ENCODE measurements around the gene EDC3.
"Not testable (repeated sequence)": the region's sequence is repeated elsewhere in the genome, so short reads cannot be mapped to it uniquely, and the experiment has no call there.

Gene EDC3

DNA sequence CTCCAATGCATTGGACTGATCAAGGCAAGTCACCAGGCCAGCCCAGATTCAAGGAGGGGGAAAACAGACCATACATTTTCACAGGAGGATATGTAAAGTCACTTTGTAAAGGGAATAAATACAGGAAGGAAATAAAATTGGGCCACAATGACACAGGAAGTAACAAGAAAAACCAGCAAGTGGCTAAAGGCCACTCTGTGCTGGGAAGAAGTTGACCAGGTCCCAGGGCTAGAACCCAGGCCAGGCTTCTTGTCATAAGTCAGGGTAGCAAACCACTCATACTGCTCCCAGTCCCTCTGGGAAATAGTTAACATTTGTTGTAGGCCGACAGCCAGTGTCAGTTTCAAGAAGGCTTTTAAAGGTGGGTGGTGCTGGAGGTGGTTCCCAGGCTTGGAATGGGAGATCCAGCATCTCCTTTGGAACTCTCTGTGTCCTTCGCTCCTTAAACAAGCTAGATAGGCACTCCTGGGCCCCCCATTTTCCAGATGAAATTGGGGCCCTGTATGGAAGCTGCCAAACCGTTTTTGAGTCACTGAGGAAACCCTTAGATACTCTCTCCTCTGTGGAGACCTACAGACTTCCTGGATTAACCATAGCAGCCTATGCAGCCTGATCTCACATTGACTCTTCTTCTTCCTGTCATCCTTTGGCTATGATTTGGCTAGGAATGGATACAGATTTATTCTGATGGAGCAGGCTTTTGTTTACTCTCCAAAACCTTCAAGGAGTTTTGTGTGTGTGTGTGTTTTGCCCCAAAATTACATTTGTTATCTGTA is 14.7 kb upstream of the EDC3 start:
- in situ Hi-C loops (cut with MboI; ENCODE audit: low sequenced_read_pairs) = no loop called here

- in situ Hi-C loops (cut with MboI; ENCODE audit: low sequenced_read_pairs) = no loop called here
Measured at GRCh38 chr15:74709892-74710291, 14.1 kb upstream of the EDC3 start.

DNA sequence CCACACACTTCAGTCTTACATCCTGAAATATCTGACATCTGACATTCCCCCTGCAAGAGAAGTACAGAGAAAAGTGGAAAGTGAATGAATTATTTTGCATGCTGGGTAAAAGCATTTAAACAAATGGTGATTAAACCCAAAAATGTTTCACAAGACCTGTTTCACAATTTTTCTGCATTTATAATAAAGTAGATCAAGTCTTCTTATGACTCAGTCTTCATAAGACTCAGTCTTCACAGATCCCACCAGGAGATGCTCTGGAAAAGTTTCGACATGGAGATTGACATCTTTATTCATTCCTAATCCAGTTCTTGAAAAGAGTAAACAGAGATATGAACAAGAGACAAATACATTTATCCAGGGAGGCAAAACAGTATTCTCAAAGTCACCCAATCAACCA is 13.2 kb upstream of the EDC3 start:
- in situ Hi-C loops (cut with MboI; ENCODE audit: low sequenced_read_pairs) = no loop called here

- in situ Hi-C loops (cut with MboI; ENCODE audit: low sequenced_read_pairs) = no loop called here
Measured at GRCh38 chr15:74696808-74697207, 984 bp upstream of the EDC3 start.

DNA sequence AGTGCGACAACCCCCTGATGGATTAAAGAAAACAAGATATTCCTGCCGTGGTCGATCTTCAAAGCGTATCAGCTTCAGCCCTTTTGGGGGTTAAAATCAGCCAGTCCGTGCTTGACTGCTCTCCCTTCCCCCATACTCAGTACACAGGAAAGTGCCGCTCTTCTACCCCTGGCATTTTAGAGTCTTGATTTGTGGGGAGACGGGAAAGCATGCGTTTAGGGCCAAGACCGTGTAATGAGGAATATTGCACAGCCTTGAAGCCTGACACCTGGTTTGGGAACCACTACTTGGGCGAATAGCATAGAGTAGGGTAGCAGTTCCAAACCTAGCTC is 540 bp upstream of the EDC3 start:
- in situ Hi-C loops (cut with MboI; ENCODE audit: low sequenced_read_pairs) = no loop called here

DNA sequence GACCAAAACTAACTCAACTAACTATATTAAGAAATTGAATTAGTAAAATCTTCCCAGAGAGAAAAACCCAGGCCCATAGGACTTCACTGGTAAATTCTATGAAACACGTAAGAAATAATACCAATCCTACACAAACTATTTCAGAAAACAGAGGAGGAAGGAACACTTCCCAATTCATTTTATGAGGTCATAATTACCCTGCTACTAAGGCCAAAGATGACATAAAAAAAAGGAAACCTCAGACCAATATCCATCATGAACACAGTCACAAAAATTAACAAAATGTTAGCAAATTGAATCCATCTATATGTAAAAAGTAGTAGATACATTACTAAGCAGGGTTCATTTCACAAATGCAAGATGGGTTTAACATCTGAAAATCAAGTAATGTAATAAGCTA is 3.5 kb downstream of the EDC3 start:
- in situ Hi-C loops (cut with MboI; ENCODE audit: low sequenced_read_pairs) = no loop called here

- in situ Hi-C loops (cut with MboI; ENCODE audit: low sequenced_read_pairs) = no loop called here
Measured at GRCh38 chr15:74683758-74684157, 12.1 kb downstream of the EDC3 start.

DNA sequence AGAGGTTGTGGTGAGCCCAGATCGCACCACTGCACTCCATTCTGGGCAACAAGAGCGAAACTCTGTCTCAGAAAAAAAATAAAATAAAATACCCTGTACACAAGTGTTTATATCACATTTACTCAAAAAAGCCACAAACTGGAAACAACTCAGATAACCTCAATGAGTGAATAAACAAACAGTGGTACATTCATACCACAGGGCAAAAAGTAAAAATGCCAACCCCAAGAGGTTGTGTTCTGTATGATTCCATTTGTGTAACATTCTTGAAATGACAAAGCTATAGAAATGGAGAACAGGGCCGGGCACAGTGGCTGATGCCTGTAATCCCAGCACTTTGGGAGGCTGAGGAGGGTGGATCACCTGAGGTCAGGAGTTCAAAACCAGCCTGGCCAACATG is 12.9 kb downstream of the EDC3 start:
- in situ Hi-C loops (cut with MboI; ENCODE audit: low sequenced_read_pairs) = no loop called here

DNA sequence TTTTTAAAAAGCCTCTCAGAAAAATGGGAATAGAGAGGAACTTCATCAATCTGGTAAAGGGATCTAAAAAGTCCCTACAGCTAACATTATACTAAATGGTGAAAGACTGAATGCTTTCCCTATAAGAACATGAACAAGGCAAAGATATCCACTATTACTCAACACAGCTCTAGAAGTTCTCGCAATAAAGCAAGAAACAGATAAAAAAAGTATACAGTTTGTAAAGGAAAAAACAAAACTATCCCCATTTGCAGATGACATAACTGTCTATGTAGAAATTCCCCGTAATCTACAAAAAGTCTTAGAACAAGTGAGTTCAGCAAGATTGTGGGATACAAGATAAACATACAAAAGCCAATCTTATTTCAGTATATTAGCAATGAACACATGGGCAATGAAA is 15.4 kb downstream of the EDC3 start:
- in situ Hi-C loops (cut with MboI; ENCODE audit: low sequenced_read_pairs) = no loop called here

DNA sequence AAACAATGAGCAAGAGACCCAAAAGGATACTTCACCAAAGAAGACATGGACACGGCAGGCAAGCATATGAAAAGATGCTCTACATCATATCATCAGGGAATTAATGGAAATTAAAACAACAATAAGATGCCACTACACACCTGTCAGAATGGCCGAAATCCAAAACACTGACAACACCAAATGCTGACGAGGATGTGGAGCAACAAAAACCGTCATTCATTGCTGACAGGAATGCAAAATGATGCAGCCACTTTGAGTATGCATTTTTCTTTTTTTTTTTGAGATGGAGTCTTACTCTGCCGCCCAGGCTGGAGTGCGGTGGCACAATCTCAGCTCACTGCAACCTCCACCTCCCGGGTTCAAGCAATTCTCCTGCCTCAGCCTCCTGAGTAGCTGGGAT is 19.0 kb downstream of the EDC3 start:
- in situ Hi-C loops (cut with MboI; ENCODE audit: low sequenced_read_pairs) = no loop called here

GRCh38 chr15:74674161-74674560 is 21.7 kb downstream of the EDC3 start:
- in situ Hi-C loops (cut with MboI; ENCODE audit: low sequenced_read_pairs) = no loop called here

DNA sequence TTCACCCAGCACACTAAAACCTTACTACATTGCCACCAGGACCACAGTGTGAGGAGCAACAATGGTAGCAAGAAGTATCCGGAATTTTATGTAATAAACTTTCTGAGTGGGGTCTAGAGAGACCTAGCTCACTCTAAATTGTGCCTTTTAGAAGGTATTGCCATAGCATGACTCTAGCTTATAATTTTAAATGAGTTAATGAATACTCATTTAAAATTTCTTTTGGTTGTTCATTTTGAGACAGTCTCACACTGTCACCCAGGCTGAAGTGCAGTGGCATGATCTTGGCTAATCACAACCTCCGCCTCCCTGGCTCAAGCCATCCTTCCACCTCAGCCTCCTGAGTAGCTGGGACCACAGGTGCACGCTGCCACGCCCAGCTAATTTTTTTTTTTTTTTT is 26.2 kb downstream of the EDC3 start:
- in situ Hi-C loops (cut with MboI; ENCODE audit: low sequenced_read_pairs) = no loop called here

DNA sequence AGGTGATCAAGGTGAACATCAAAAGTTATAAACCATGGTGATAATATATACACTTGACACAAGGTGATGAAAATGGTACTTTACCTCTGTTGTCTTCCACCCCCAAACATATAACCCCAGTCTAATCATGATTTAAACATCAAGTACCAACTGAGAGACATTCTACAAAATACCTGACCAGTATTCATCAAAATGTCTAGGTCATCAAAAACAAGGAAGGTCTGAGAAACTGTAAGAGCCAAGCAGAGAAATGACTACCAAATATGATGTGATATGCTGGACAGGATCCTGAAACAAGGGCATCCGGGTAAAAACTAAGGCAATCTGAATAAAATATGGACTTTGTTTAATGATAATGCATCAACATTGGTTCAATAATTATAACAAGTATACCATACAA is 27.8 kb downstream of the EDC3 start:
- in situ Hi-C loops (cut with MboI; ENCODE audit: low sequenced_read_pairs) = no loop called here

DNA sequence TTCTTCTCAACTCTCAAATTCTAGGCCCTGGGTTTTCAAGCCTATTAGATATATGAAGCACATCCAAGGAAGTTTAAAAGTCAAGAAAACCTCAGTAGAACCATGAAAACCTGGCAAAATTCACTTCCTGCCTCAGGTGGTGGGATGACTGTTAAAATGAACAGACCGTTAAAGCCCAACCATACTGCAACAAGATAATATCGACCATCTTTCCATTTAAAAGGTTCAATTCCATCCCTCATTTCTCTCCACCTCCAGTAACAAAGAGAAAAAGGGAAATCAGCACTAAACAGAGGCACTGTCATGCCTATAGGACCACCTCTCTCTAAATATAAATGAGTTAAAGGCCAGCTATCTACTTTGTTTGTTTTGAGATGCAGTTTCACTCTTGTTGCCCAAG is 31.2 kb downstream of the EDC3 start:
- in situ Hi-C loops (cut with MboI; ENCODE audit: low sequenced_read_pairs) = no loop called here

GRCh38 chr15:74664028-74664616 is 31.7 kb downstream of the EDC3 start:
- in situ Hi-C loops (cut with MboI; ENCODE audit: low sequenced_read_pairs) = no loop called here

- in situ Hi-C loops (cut with MboI; ENCODE audit: low sequenced_read_pairs) = no loop called here
Measured at GRCh38 chr15:74663303-74664027, 32.4 kb downstream of the EDC3 start.

GRCh38 chr15:74662064-74662860 is 33.6 kb downstream of the EDC3 start:
- in situ Hi-C loops (cut with MboI; ENCODE audit: low sequenced_read_pairs) = no loop called here

- in situ Hi-C loops (cut with MboI; ENCODE audit: low sequenced_read_pairs) = not testable (repeated sequence)
Measured at GRCh38 chr15:74661280-74661679, 34.5 kb downstream of the EDC3 start.

GRCh38 chr15:74657846-74658245 is 38.0 kb downstream of the EDC3 start:
- in situ Hi-C loops (cut with MboI; ENCODE audit: low sequenced_read_pairs) = no loop called here

DNA sequence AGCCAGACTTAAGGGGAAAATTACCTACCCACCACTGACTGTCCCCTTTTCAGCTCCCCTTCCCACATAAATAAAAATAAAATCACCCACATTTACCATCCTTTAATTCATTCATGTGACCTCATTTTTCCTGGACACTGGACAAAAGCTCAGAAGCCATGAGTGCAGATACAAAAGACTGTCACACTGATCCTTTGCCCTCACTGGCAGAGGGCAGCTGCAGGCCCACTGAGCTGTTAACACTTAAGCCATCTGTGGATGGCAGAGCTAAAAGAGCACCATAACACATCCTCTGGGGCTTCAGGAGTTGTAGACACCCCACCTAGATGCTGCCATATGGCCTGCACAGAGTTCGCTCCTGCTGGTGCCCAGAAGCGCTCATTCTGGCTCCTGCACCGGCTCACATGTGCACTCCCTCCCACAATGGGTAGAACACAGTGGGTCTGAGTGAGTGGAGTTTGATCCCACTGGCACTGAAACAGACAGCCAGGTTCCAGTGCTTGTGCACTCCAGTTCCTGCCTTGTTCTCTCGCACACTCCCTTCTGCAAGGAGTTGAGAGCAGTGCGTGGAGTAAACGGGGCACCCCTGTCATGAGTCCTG is 38.8 kb downstream of the EDC3 start:
- in situ Hi-C loops (cut with MboI; ENCODE audit: low sequenced_read_pairs) = no loop called here

- in situ Hi-C loops (cut with MboI; ENCODE audit: low sequenced_read_pairs) = no loop called here
Measured at GRCh38 chr15:74655424-74655823, 40.4 kb downstream of the EDC3 start.
